GM12891 (cell line): Measurements from ENCODE around the gene MMS19.

ENCODE experiments used
- POLR2A ChIP-seq: IDR thresholded peaks from 2 replicates; pipeline ENCODE4 v1.6.1; 2011; ENCODE audit warnings: low read depth, low read length, control low read depth
- POLR2AphosphoS5 ChIP-seq: IDR thresholded peaks from 2 replicates; pipeline ENCODE4 v1.6.1; 2011; ENCODE audit warnings: low read depth, low read length, control low read depth
- TAF1 ChIP-seq: IDR thresholded peaks from 2 replicates; pipeline ENCODE4 v1.6.1; 2011; ENCODE audit warnings: low read depth, low read length, control low read depth

GRCh38 chr10:97525086-97525485, 26.9 kb upstream of the MMS19 start:
- TF ChIP-seq POLR2A = no peak
- TF ChIP-seq TAF1 = no peak
- TF ChIP-seq POLR2AphosphoS5 = no peak
